NOMO-1 treated with dmso at 0.1 percent for 144 hours (cell line): ENCODE results near the gene SEMA6D.
"Not testable (repeated sequence)": the region's sequence is repeated elsewhere in the genome, so short reads cannot be mapped to it uniquely, and the experiment has no call there.

Experiments used
- DNase-seq: peaks from one replicate; lab custom pipeline; 2025; ENCODE audit not compliant: unreplicated experiment; lab: John Stamatoyannopoulos, UW

The SEMA6D gene

DNA sequence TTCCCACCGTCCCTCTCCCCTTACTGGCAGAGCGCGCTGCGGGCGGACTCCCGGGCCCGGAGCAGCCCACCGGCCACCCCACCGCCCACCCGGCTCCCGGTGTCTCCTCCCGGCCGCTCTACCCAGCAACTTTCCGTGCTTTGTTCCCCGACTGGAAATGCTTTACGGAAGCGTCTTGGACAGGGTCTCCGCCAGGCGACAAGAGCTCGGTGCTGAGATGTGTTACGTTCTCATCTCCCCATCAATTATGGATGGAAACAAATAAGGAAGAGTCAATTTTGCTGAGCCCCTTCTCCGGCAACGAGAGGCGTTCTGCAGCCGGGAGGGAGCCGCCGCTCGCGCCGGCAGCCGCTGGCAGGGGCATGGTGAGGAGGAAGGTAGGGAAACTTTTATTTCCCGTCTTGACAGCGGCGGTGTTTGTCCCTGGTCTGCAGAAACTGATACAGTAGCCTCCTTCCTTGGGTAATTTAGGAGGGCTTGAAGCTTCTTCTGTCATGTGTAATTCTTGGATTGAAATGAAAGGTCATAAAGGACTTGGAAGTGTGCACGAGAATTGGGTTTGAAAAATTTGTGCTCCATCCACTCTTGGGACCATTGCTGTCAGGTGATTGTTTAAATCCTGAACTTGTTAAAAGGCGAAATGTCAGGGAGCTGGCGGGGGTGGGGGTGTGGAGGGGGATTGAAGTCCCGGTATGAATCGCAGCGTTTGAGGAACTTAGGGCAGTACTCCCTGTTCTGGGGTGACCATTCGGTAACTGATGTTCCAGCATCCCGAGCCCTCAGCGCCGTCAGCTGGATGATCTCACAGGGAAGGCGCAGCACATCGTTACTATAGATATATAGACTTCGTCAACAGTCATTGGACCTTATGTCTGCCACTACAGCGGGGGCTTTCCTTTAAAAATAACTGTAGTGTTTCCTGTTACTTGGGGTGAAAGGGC, 1.5 kb downstream of the SEMA6D start:
- DNase-seq = no peak

DNA sequence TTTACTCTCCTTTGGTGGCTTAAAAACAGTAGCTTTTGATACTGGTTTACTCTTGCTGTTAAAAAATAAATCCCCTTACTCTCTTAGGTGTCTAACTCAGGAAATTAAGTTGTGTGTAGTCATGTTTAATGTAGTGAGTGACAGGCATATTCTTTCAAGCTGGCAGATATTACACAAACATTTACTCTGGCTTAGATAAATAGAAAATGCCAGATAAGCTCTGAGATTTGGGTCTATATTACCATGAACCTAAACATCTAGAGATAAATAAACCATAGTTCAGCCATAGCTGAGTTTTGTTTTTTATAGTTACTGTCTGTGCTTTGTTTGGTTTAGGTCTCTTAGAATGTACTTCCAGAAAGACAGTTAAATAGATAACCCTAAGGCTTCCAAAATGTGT, 2.4 kb downstream of the SEMA6D start:
- no peak for DNase-seq

DNA sequence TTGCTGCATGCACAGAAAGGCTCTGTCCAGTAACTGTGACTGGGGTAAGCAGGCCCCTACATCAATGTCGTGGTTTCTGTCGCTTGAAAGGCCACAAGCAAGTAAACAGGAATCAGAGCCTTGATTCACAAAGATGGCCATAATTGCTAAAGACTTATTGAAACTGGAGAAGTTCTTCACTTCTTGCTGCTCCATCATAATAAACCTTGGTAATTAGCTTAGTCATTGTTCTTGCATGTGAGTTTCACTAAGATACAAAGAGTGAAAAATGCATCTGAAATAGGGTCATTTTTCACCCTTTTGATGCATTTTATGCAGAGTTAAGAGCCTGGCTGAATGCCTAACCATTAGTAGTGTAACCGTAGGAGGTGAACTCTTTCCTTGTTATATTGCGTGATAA, 3.2 kb downstream of the SEMA6D start:
- no peak for DNase-seq

DNA sequence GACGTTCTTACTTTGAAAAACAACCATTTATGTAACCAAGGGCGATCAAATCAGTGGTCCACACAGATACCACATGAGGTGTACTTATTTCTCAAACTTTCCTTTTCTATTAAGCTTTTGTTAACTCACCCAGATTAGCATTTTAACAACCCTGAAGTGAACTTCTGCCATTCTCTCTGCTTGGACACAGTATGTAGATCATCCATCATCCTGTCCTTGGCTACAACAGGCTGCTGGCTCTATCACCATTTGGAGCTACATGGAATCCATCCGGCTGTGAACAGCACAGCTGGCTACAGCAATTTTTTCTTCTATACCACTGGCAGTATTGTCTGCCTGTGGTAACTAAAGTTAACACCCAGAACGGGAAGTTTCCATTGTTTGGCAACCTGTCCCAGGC, 4.4 kb downstream of the SEMA6D start:
- DNase-seq = no peak

DNA sequence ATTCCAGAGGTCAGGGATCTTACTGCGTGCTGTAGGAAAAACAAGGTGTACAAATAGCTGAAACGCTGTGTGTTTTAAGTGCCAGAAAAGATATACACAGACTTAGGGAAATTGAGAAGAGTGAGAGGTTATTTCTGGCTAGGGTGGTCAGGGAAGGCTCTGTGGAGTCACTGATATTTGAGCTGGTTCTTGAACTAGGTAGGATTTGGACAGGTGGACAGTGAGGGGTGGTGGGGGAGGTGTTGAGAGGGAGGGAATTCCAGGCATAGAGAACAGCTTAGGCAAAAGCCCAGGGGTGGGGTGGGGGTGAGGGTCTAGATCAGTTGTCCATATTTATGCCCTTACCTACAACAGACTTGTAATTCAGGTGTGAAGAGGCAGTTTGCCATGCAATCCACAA, 7.0 kb downstream of the SEMA6D start:
- DNase-seq = no peak

DNA sequence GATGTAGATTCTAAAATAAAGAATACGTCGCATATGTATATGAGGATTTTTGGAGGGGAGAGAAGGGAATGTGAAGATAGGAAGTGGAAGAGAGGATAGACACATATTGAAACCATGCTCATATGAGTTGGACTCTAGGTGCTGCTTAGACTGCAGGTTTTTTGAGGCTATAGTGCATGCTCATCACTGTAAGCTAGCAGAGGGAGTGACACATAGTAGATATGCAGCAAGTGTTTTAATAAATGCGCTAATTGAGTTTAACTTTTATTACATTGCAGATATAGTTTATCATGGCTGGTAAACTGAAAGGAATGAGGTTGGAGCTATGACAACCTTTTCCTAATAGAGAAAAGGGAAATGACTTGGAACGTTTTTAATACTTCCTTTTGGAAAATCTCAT, 7.7 kb downstream of the SEMA6D start:
- DNase-seq = no peak

DNA sequence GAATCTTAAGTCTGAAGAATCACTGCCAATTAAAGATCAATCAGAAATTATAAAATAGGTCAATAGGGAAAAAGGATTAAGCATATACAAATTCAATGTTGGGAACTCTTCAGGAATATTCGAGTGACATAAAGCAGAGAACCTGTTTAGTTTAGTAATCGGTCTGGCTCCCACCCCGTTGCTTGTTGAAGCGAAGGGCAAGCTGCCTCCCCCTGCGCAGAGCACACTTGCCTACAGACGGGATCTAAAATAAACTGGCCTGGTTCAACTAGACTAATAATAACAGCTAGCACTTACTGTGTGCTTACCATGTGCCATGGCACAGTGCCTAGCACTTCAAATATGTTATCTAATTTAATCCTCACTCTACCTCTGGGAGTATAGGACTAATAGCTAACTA, 8.6 kb downstream of the SEMA6D start:
- DNase-seq = no peak

DNA sequence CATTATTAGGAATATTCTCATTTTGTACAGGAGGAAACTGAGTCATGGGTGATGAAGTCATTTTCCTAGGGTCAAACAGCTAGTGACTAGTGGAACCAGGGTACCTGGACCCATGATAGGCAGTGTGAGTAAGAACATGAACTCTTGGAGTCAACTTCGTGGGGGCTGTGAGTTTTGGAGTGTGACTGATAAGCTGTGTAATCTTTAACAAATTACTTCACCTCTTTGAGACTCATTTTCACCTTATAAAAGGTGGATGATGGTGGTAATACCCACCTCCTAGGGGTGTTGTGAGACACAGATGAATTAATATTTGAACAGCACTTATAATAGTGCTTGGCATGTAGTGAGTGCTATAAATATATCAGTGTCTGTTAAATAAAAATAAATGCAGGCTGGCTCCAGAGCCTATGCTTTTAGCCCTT, 9.1 kb downstream of the SEMA6D start:
- DNase-seq = no peak

DNA sequence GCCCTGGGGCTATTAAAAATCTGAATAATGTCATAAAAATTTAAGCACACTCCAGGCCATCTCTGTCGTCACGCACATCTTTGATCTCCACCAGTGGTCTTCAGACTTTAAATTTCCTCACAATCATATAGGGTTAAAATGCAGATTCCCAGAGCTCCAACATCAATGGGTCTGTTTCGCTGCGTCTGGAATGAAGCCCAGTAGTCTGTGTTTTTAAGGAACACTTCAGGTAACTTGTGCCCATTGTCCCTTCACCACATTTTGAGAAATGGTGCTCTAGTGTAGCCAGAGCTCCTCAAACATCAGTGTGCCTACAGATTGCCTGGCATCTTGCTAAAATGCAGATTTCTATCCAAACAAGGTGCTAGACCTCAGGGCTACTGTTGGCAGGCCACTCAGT, 9.8 kb downstream of the SEMA6D start:
- DNase-seq = no peak

DNA sequence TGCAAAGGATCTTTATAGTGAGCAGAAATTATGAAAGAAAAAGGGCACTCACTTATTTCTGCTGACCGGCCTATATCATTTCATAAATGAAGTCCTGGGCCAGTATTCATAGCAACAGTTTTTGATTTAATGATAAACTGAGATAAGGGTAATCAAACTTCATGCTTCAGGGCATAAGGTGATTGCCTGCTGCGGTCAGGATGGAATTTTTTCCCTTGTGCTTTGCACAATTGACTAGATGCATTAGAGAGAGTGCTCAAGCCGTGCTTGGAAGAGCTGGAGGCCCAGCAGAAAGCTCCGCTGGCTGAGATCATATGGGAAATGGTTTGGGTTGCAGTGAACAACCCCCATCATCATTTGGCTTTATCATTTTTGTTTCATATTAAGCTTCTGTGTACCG, 10.4 kb downstream of the SEMA6D start:
- DNase-seq = no peak

DNA sequence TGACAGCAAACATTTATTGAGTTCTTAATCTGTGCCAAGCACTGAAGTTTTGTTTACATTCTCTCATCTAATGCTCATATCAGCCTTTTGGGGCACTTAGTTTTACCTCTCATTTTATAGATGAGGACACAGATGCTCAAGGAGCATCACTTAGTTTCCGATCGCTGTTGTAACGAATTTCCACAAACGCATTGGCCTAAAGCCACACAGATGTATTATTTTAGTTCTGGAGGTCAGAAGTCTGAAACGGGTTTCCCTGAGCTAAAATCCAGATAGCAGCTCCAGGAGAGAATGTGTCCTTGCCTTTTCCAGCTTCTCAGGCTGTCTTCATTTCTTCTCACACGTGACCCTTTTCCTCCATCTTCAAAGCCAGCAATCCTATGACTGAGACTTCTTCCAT, 11.1 kb downstream of the SEMA6D start:
- no peak for DNase-seq

DNA sequence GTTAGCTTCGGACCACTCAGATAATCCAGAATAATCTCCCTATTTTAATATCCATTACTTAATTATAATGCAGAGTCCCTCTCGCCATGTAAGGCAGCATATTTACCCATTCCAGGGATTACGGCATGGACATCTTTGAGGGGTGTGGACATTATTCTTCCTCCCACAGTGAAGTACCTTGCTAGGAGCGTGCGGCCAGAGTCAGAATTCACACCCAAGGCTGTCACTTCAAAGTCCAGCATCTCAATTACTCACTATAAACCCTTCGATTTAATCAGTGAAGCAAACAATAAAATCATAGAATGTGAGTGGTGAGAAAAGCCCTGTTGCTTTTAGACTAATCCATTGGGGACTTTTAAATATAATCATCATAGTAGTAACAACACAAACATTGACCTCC, 11.6 kb downstream of the SEMA6D start:
- no peak for DNase-seq

DNA sequence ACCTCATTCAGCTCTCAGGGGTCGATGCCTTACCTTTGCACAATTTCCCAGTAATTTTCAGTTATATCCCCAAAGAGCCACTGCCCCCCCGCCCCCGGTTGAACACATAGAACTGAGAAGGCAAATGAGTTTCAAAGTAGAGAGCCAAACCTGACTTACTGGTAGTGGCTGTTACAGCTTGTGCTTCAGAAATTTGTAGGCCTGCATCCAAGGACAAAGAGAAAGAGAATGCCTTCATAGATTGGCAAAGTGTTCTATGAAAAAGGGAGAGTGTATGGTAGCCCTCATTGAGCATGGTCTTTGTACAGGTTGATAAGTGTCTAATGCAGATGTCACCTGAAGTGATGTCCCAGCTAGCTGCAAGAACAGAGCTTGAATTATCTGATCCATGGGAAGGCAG, 13.9 kb downstream of the SEMA6D start:
- DNase-seq = no peak

DNA sequence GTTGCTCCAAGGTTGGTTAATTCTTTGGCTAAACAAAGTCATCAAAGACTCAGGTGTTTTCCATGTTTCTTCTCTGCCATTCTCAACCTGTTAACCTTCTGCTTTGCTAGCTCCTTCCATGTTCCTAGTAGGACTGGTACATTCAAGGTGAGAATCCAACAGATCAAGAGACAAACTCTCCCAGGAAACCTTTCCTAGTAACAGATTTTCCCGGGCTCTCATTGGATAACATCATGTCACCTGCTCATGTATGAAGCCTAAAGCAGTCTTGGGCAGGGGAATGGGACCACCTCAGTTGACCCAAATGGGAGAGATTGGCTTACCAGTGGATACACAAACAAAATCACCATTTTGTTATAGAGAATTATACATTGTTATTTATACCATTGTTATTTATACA, 14.9 kb downstream of the SEMA6D start:
- no peak for DNase-seq

DNA sequence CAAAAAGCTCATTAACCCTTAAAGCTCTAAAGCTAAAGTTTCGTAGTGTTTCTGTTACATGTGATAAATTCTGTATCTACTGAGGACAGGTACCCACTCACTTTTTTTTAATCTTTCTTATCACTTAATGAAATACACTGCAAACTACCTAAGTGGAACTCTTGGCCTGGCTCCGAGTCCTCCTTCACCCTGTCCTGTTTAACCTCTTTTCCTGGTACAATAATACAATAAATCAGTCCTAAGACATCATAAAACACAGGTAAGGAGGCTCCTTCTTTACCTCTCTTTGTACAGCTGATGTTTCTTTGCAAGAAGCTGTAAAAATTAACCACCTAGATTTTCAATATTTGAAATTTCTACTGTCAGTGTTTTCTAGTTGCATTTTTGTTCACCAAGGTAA, 15.8 kb downstream of the SEMA6D start:
- no peak for DNase-seq

DNA sequence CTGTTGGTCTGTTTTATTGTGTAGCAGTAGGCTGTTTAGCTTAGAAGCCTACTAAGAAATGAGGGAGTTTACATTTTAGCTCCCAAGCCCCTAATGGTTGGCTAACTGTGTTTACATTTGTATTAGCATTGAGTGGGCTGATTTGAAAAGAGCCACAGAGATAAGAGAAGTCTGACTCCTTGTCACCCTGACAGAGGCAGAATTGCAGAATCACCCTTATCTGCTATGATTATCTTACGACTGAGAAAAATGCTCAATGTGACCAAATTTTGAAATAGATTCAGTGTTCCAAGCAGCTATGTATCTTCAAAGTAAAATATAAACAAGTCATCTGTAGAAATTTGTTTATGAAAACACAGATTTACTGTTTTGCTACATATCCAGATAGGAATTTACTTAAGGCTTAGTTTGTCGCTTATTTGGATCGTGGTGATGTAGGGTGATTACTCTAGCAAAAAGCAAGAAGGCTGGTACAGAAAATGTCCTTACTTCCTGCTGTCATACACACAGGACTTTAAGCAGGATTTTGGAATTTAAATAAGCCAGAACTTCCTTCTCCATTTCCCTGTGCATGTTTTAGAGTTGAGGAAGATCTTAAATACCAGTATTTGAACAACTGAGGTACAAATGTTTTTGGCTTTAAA, 19.0 kb downstream of the SEMA6D start:
- DNase-seq = no peak

DNA sequence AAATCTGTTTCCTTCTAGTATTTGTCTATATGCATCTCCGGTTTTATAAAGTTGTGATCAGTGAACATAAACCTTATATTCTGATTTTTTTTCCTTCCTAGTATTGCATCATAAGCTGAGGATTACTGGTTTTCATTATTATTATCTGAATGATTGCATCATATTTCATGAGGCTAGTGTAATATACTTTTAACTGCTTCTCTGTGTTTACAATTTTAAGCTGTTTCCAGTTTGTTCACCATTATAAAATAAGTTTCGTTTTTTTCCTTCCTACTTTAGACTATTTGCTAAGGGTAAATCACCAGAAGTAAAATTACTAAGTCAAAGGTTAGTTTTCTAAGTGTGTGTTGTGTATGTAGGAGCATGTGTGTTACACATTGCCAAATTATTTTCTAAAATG, 20.2 kb downstream of the SEMA6D start:
- DNase-seq = no peak

DNA sequence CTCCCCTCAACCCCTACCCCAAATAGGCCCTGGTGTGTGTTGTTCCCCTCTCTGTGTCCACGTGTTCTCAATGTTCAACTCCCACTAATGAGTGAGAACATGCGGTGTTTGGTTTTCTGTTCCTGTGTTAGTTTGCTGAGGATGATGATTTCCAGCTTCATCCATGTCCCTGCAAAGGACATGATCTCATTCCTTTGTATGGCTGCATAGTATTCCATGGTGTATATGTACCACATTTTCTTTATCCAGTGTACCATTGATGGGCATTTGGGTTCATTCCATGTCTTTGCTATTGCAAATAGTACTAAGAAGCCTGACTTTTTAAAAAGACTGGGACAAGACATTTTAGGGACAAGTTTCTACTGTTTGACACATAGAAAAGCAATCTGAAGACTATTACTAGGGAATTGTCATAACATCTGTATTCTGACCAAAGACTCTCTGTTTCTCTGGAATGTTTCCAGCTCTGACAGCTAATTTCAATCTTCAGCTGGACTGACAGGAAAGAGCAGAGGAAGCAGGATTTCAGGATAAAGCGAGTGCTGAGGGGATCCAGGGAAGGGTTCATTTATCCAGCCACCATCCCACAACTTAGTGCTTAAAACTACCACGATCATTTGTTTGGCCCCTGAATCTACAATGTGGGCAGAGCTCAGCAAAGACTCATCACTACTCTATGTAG, 21.0 kb downstream of the SEMA6D start:
- not testable (repeated sequence) for DNase-seq

DNA sequence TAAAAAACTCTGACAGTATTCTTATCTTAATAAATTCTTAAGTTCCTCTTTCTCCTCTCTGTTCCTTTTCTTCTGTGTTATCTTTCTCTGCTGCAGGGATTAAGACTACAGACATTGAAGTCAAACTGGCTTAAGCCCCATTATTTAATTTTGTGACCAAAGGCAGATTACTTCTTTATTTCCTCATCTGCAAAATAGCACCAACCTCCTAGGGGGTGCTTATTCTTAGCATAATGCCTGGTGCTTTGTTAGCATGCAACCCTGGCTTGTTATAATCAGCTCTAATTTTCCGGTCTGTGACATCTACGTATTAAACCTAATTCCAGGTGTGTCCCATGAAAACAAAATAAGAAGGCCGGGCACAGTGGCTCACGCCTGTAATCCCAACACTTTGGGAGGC, 23.8 kb downstream of the SEMA6D start:
- no peak for DNase-seq

DNA sequence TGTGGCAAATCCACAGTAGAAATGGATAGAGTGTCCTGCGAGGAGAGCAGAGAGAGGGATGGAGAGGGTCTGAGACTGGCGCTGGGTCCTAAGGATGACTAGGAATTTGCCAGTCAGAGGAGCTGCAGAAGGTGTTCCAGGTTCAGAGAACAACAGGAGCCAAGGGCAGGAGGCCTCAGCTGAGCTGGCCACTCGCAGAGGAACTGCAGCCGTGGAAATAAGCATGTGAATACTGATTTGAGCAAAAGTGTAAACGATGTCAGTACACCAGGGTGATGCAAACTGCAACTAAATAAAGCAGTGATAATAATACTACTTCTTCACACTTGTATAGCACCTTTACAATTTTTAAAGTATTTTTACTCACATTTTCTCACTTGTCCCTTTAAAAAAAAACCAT, 24.6 kb downstream of the SEMA6D start:
- no peak for DNase-seq

DNA sequence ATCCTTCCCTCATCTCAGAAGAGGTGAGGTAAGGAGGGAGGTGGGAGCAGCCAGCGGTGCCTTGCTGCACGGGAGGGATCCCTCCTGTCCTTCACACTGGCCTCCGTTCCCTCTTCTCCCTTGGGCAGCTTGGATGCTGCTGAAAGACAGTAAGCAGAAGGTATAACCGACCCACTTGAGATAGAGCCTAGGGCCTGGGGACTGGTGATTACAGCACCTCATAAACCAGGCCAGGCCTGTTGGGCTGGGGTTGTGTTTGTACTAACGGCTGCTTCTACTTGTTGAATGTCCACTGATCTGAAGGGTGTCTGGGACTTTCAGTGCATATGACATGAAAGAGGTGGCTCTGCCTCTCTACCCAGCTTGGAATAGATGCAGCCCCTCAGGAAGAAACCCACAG, 25.0 kb downstream of the SEMA6D start:
- no peak for DNase-seq

DNA sequence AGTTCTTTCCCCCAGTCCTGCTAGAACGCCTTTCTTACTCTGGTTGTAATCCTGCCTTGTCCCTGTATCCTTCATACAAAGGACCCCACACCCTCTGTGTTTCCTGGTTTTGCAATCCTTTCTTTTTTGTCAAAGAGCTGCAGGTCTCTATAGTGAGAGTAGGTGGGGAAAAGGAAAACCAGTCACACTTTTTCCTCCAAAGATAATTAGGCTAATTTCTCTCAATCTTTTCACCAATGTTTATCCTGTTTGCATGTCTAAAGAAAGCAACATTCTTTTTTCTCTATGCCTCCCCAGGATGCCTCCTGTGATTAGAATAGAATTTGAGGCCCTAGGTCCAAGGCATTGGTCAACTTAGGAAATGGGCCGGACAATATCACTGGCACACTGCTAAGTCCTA, 25.4 kb downstream of the SEMA6D start:
- no peak for DNase-seq
